NT2/D1 (cell line): ENCODE results near the gene RUNX2.

Experiments
- SUZ12 ChIP-seq: IDR thresholded peaks from 2 replicates; pipeline ENCODE4 v1.6.1; 2011; ENCODE audit not compliant: insufficient read length, insufficient read depth; ENCODE audit errors: extremely low read depth
- YY1 ChIP-seq: IDR thresholded peaks from 2 replicates; pipeline ENCODE4 v1.6.1; 2011; ENCODE audit not compliant: insufficient read length, insufficient read depth

- TF ChIP-seq YY1 (no peak), SUZ12 (no peak)
Observed at GRCh38 chr6:45450132-45450531, 122.0 kb downstream of the RUNX2 start.
